ENCODE results near the gene GRK5. TPM values are rescaled to one million over a fixed set of nuclear protein-coding genes. Genes with fewer than 3 reads are reported as not detected.
"Not testable (repeated sequence)": the region's sequence is repeated elsewhere in the genome, so short reads cannot be mapped to it uniquely, and the experiment has no call there.

Gene GRK5
- total RNA-seq, 2 donors from 2014 or later = 3.4 to 4.9 TPM

DNA sequence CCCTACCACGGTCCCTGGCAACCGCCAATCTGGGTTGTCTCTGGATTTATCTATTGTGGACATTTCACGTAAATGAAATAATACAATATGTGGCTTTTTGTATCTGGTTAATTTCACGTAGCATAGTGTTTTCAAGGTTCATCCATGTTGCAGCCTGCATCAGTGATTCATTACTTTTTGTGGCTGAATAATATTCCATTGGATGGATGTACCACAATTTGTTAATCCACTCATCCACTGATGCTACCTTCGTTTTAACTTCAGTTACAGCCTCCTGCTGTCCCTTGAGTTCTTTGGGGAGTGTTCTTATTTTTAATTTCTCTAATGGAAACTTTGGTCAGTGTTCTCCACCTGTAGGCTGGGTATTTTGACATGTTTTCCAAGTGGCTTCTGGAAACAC is 49.5 kb downstream of the GRK5 start:
- intact Hi-C loops (cut with DNase I) = no loop called here
- H3K4me3 ChIP-seq = no peak overlapping the region
- 90 to 91% methylated on average over 5 of the region's 5 CpGs for WGBS, 2 donors
- no peaks in the 10 kb centered on the region for H3K9me3 ChIP-seq
- H3K36me3 ChIP-seq (replicated peaks in 1 of 2; ENCODE audit: insufficient read depth in 1 of 2, low read depth in 2 of 2) = no peaks in the 10 kb centered on the region
- no peaks in the 10 kb centered on the region for H3K27me3 ChIP-seq
- H3K4me1 ChIP-seq = peaks cover 15% of the 10 kb centered on the region
- no peak for ATAC-seq
- DNase-seq = no peak
- H3K27ac ChIP-seq = no peak overlapping the region
- TF ChIP-seq POLR2A (IDR thresholded peaks at IDR 0.05) = no peak
- TF ChIP-seq, protein P1, sequence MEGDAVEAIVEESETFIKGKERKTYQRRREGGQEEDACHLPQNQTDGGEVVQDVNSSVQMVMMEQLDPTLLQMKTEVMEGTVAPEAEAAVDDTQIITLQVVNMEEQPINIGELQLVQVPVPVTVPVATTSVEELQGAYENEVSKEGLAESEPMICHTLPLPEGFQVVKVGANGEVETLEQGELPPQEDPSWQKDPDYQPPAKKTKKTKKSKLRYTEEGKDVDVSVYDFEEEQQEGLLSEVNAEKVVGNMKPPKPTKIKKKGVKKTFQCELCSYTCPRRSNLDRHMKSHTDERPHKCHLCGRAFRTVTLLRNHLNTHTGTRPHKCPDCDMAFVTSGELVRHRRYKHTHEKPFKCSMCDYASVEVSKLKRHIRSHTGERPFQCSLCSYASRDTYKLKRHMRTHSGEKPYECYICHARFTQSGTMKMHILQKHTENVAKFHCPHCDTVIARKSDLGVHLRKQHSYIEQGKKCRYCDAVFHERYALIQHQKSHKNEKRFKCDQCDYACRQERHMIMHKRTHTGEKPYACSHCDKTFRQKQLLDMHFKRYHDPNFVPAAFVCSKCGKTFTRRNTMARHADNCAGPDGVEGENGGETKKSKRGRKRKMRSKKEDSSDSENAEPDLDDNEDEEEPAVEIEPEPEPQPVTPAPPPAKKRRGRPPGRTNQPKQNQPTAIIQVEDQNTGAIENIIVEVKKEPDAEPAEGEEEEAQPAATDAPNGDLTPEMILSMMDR (IDR thresholded peaks at IDR 0.05) = no peak

DNA sequence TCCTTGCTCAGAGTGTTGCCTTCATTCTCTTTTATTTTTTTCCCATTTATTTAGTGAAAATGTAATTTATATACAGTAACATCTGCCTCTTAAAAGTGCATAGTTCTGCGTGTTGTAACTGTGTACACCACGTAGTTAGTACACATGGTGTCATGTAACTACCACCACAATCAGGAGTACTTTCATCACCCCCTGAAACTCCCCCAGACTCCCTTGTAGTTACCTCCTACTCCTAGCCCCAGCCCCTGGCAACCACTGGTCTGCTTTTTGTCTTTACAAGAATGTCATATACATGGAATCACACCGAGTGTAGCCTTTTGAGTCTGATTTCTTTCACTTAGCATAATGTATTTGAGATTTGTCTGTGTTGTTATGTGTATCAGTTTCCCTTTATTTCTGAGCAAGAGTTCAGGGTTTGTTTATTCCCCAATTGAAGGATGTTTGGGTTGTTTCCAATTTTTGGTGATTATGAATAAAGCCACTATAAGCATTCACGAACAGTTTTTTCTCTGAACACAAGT is 50.6 kb downstream of the GRK5 start:
- Histone ChIP-seq H3K27ac (no peak overlapping the region), H3K36me3 (replicated peaks in 1 of 2; ENCODE audit: insufficient read depth in 1 of 2, low read depth in 2 of 2) (no peaks in the 10 kb centered on the region), H3K4me1 (peaks cover 15% of the 10 kb centered on the region), H3K27me3 (no peaks in the 10 kb centered on the region), H3K4me3 (no peak overlapping the region), H3K9me3 (no peaks in the 10 kb centered on the region)
- no peak for ATAC-seq
- no peak for TF ChIP-seq POLR2A (IDR thresholded peaks at IDR 0.05)
- TF ChIP-seq, protein P1 (IDR thresholded peaks at IDR 0.05) = no peak
- WGBS, 2 donors = 79 to 82% methylated on average over 4 of the region's 4 CpGs
- intact Hi-C loops (cut with DNase I) = no loop called here
- DNase-seq = no peak

DNA sequence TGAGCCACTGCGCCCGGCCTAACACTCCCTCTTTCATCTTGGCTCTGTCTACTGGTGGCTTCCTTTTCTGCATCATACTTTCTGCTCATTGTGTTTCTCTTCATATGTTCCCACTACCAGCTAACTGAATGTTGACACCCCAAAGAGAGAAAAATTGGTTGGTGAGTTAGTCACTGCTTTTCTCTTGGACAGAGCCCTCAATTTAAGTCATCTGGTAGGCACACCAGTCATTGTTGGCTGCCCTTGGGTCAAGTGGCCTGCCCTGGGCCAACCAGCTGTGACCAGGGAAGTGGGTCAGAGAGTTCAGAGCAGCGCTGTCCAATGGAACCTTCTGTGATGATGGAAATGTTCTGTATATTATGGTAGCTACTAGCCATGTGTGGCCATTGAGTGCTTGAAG is 52.0 kb downstream of the GRK5 start:
- H3K4me1 ChIP-seq = peaks cover 6% of the 10 kb centered on the region
- DNase-seq (no peak), ATAC-seq (no peak)
- intact Hi-C loops (cut with DNase I) = no loop called here
- 88 to 94% methylated on average over 3 of the region's 3 CpGs for WGBS, 2 donors
- H3K27me3 ChIP-seq = no peaks in the 10 kb centered on the region
- TF ChIP-seq, protein P1 (IDR thresholded peaks at IDR 0.05) = no peak
- TF ChIP-seq POLR2A (IDR thresholded peaks at IDR 0.05) = no peak
- H3K36me3 ChIP-seq (replicated peaks in 1 of 2; ENCODE audit: insufficient read depth in 1 of 2, low read depth in 2 of 2) = no peaks in the 10 kb centered on the region
- no peak overlapping the region for H3K27ac ChIP-seq
- no peaks in the 10 kb centered on the region for H3K9me3 ChIP-seq
- no peak overlapping the region for H3K4me3 ChIP-seq

DNA sequence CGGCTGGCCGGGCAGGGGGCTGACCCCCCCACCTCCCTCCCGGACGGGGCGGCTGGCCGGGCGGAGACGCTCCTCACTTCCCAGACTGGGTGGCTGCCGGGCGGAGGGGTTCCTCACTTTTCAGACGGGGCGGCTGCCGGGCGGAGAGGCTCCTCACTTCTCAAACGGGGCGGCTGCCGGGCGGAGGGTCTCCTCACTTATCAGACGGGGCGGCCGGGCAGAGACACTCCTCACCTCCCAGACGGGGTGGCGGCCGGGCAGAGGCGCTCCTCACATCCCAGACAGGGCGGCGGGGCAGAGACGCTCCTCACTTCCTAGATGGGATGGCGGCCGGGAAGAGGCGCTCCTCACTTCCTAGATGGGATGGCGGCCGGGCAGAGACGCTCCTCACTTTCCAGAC is 53.6 kb downstream of the GRK5 start:
- H3K27ac ChIP-seq; H3K9me3 ChIP-seq; ATAC-seq; H3K4me1 ChIP-seq; H3K4me3 ChIP-seq; intact Hi-C loops (cut with DNase I); DNase-seq; H3K27me3 ChIP-seq; H3K36me3 ChIP-seq (replicated peaks in 1 of 2; ENCODE audit: insufficient read depth in 1 of 2, low read depth in 2 of 2): not testable (repeated sequence)
- WGBS, 2 donors = 88% methylated on average over 23 of the region's 34 CpGs; no CpG with 5 or more reads in 1 of the 2 donors

DNA sequence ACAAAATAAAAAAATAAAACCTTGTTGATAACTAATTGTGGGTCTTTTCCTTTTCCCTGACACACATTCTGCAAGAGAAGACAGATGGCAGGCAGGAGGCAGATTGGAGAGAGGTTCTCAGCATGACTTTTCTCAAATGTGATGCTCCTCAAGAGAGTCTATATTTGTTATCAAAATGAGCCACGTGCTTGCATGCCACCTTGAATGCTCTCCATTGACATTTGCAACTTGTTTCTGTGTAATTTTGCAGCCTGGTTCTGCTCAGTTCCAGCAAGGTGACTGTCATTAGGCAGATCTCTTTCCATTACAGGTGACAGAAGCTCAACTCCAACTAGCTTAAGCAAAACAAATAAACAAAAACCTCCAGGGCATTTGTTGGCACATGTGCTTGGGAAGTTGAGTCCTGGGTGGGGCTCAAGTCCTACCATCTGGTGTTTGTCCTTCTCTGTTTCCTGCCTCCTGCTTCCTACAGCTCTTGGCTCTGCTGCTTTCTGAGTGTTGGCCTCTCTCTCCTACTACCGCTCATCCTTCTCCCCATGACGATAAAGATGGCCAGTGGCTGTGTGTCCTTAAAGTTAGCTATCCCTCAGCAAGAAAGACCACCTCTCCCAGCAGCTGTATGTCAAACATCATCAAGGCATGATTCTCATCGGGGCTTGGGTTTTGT is 56.7 kb downstream of the GRK5 start:
- Histone ChIP-seq H3K27me3 (no peaks in the 10 kb centered on the region), H3K36me3 (replicated peaks in 1 of 2; ENCODE audit: insufficient read depth in 1 of 2, low read depth in 2 of 2) (no peaks in the 10 kb centered on the region), H3K4me1 (no peaks in the 10 kb centered on the region), H3K9me3 (no peaks in the 10 kb centered on the region), H3K4me3 (no peak overlapping the region), H3K27ac (no peak overlapping the region)
- DNase-seq = no peak
- TF ChIP-seq POLR2A (IDR thresholded peaks at IDR 0.05) = no peak
- TF ChIP-seq, protein P1 (IDR thresholded peaks at IDR 0.05) = no peak
- 65 to 68% methylated on average over 4 of the region's 4 CpGs for WGBS, 2 donors
- no peak for ATAC-seq
- intact Hi-C loops (cut with DNase I) = no loop called here
